Thyroid gland (tissue), 4 donors: ENCODE measurements around the gene BTBD9. TPM values are rescaled to one million over a fixed set of nuclear protein-coding genes. Genes with fewer than 3 reads are reported as not detected.
"Not testable (repeated sequence)": the region's sequence is repeated elsewhere in the genome, so short reads cannot be mapped to it uniquely, and the experiment has no call there.

Source experiments
- DNase-seq, 2 donors: peaks; one replicate each; pipeline ENCODE4 v3.0.0-alpha.2; 2019
- H3K27ac ChIP-seq, 3 donors: fragments of 200-600 bp; sonication (generic); 1 replicate in 2 of 3; 2 replicates in 1 of 3; pipeline ENCODE4 v1.5.1; 2016 to 2019; ENCODE audit warnings: mild to moderate bottlenecking in 1 of 3, moderate library complexity in 1 of 3
- H3K27me3 ChIP-seq: fragments of 200-600 bp; sonication (generic); one replicate; pipeline ENCODE4 v1.5.1; 2019
- H3K36me3 ChIP-seq, 2 donors: fragments of 200-600 bp; sonication (generic); one replicate each; pipeline ENCODE4 v1.5.1; 2016 to 2019
- H3K4me1 ChIP-seq, 2 donors: fragments of 200-600 bp; sonication (generic); one replicate each; pipeline ENCODE4 v1.5.1; 2017 to 2019
- H3K4me3 ChIP-seq, 3 donors: fragments of 200-600 bp; sonication (generic); replicated peaks in 1 of 3; 1 replicate in 2 of 3; 2 replicates in 1 of 3; pipeline ENCODE4 v1.5.1; 2016; ENCODE audit warnings: mild to moderate bottlenecking in 1 of 3
- H3K9me3 ChIP-seq: fragments of 200-600 bp; sonication (generic); one replicate; pipeline ENCODE4 v1.5.1; 2017
- POLR2A ChIP-seq, 2 donors: fragments of 450-650 bp; IDR thresholded peaks; one replicate each; pipeline ENCODE4 v1.6.1; 2017; ENCODE audit warnings: antibody characterized with exemption in 2 of 2, mild to moderate bottlenecking in 2 of 2, moderate library complexity in 1 of 2
- WGBS, 2 donors: methylation state at CpG; one replicate each; pipeline ENCODE4 v1.1.5; 2017; 5-methylcytosine and 5-hydroxymethylcytosine counted together
- intact Hi-C: fragments of 100-400 bp; cut with DNase I; formaldehyde crosslinking; loops from one replicate; pipeline ENCODE4 v1.15.1; 2023
- total RNA-seq, 4 donors: library from RNA; depleted of rRNA; stranded (reverse); fragments of >200 nt; gene quantifications; one replicate each; pipeline ENCODE4 v1.2.3, GENCODE V29; 2016
- TF ChIP-seq, protein P1 (sequence below), 6 experiments: fragments of 200-600 bp in 3 of 6; fragments of 450-650 bp in 3 of 6; sonication (generic) in 3 of 6; IDR thresholded peaks; one replicate each; pipeline ENCODE4 v1.5.1; 2016 to 2019; ENCODE audit warnings: antibody characterized with exemption in 6 of 6, mild to moderate bottlenecking in 2 of 6, inconsistent platforms in 1 of 6, moderate library complexity in 1 of 6

BTBD9 gene
- total RNA-seq, 4 donors from 2014 or later: 17.3 to 32.0 (median 27.4) TPM

GRCh38 chr6:38427492-38428210 is 212.1 kb downstream of the BTBD9 start:
- no peak for DNase-seq
- Histone ChIP-seq H3K27me3 (no peaks in the 10 kb centered on the region), H3K4me3 (no peak overlapping the region), H3K36me3 (no peaks in the 10 kb centered on the region), H3K4me1 (peaks cover 0 to 7% of the 10 kb centered on the region in 2 donors), H3K9me3 (no peaks in the 10 kb centered on the region), H3K27ac (no peak overlapping the region)
- no peak for TF ChIP-seq POLR2A (IDR thresholded peaks at IDR 0.05)
- 36 to 48% methylated on average over 2 of the region's 2 CpGs for WGBS, 2 donors
- intact Hi-C loops: no loop called here

DNA sequence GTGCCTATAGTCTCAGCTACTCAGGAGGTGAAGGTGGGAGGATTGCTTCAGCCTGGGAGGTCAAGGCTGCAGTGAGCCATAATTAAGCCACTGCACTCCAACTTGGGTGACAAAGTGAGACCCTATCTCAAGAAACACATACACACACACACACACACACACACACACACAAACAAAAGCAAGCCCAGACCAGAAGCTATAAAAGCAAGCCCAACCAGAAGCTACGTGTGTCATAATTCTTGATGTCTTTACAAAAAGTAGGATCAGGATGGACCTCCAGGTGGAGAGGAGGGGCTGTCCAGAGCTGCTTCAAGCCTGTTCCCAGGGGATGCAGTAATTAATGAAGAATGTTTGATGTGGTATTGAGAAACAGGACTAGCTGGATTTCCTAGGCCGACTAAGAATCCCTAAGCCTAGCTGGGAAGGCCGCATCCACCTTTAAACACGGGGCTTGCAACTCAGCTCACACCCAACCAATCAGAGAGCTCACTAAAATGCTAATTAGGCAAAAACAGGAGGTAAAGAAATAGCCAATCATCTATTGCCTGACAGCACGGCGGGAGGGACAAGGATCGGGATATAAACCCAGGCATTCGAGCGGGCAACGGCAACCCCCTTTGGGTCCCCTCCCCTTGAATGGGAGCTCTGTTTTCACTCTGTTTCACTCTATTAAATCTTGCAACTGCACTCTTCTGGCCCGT is 213.8 kb downstream of the BTBD9 start:
- H3K36me3 ChIP-seq, H3K4me1 ChIP-seq, DNase-seq, H3K27me3 ChIP-seq, H3K27ac ChIP-seq, H3K4me3 ChIP-seq, intact Hi-C loops, H3K9me3 ChIP-seq: not testable (repeated sequence)
- 94 to 96% methylated on average over 11 of the region's 11 CpGs for WGBS, 2 donors

DNA sequence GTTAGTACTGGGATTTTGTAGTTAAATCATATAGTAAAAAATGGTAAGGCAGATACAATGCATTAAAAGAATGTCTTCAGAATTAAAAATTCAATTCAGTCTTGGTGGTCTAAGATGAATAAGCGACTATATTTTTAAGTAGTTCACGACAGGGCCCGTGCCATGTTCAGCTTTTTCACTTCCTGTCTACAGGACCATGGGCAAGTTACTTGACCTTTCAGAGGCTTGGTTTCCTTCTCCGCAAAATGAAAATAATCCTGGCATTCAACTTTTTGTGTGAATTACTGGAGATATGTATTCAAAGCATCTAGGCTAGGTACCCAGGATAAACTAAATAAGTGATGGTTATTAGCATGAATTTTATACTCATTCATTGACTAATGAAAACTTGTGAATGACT is 216.0 kb downstream of the BTBD9 start:
- no peaks in the 10 kb centered on the region for H3K36me3 ChIP-seq
- no peak overlapping the region for H3K4me3 ChIP-seq
- DNase-seq: no peak
- H3K9me3 ChIP-seq: no peaks in the 10 kb centered on the region
- H3K4me1 ChIP-seq: peaks cover 0 to 7% of the 10 kb centered on the region in 2 donors
- TF ChIP-seq, protein P1, sequence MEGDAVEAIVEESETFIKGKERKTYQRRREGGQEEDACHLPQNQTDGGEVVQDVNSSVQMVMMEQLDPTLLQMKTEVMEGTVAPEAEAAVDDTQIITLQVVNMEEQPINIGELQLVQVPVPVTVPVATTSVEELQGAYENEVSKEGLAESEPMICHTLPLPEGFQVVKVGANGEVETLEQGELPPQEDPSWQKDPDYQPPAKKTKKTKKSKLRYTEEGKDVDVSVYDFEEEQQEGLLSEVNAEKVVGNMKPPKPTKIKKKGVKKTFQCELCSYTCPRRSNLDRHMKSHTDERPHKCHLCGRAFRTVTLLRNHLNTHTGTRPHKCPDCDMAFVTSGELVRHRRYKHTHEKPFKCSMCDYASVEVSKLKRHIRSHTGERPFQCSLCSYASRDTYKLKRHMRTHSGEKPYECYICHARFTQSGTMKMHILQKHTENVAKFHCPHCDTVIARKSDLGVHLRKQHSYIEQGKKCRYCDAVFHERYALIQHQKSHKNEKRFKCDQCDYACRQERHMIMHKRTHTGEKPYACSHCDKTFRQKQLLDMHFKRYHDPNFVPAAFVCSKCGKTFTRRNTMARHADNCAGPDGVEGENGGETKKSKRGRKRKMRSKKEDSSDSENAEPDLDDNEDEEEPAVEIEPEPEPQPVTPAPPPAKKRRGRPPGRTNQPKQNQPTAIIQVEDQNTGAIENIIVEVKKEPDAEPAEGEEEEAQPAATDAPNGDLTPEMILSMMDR (IDR thresholded peaks at IDR 0.05): no peak
- no peak for TF ChIP-seq POLR2A (IDR thresholded peaks at IDR 0.05)
- no peaks in the 10 kb centered on the region for H3K27me3 ChIP-seq
- intact Hi-C loops: no loop called here
- H3K27ac ChIP-seq: no peak overlapping the region
- 67 to 80% methylated on average over 4 of the region's 4 CpGs for WGBS, 2 donors

DNA sequence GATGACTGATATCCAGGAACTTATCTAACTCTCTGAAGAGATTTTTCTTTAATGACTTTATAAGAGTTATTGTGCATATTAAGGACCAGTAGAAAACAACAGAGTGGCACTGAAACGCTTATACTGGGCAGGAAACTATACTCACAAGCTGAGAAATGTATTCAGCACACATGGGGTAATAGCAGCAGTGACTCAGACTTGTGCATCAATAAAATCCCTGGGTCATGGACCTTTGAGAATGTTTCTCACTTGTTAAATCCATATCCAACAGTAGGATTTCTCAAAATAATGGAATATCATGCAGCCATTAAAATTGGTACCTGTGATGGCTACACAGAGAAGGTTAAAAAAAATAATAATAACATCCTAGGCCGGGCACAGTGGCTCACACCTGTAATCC is 219.5 kb downstream of the BTBD9 start:
- Histone ChIP-seq H3K36me3 (no peaks in the 10 kb centered on the region), H3K27ac (no peak overlapping the region), H3K4me1 (no peaks in the 10 kb centered on the region), H3K9me3 (no peaks in the 10 kb centered on the region), H3K27me3 (no peaks in the 10 kb centered on the region), H3K4me3 (no peak overlapping the region)
- no peak for DNase-seq
- 93% methylated on average over 2 of the region's 2 CpGs for WGBS, 2 donors
- intact Hi-C loops: no loop called here
- TF ChIP-seq, protein P1 (IDR thresholded peaks at IDR 0.05): no peak
- TF ChIP-seq POLR2A (IDR thresholded peaks at IDR 0.05): no peak

DNA sequence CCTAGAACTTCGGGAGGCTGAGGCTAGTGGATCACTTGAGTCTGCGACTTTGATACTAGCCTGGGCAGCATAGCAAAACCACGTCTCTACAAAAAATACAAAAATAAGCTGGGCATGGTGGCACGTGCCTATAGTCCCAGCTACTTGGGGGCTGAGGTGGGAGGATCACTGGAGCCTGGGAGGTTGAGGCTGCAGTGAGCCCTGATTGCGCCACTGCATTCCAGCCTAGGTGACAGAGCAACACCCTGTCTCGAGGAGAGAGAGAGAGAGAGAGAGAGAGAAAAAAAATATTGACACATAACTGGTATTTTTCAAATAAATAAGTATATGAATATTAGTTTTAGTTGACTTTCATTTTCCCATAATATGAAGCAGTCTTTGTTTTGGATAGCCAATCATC is 222.2 kb downstream of the BTBD9 start:
- no peak for TF ChIP-seq POLR2A (IDR thresholded peaks at IDR 0.05)
- TF ChIP-seq, protein P1 (IDR thresholded peaks at IDR 0.05): no peak

More for the DNA sequence above, 222.2 kb downstream of the BTBD9 start:
- Histone ChIP-seq H3K4me1 (no peaks in the 10 kb centered on the region), H3K9me3 (no peaks in the 10 kb centered on the region), H3K36me3 (no peaks in the 10 kb centered on the region), H3K27ac (no peak overlapping the region), H3K27me3 (no peaks in the 10 kb centered on the region), H3K4me3 (no peak overlapping the region)
- 93 to 94% methylated on average over 6 of the region's 6 CpGs for WGBS, 2 donors
- no peak for DNase-seq
- intact Hi-C loops: no loop called here
